ACHN (cell line): ENCODE results near the gene C17orf50.

Experiments used
- DNase-seq: peaks from one replicate; pipeline ENCODE4 v3.0.0-alpha.2; 2015
- in situ Hi-C: cut with HindIII; loops from 2 replicates; pipeline ENCODE4 v1.10.0; 2017; ENCODE audit warnings: low sequenced_read_pairs, low pct_ligation_motif_present, low pct_unique_long_range_greater_than_20kb

The C17orf50 gene

DNA sequence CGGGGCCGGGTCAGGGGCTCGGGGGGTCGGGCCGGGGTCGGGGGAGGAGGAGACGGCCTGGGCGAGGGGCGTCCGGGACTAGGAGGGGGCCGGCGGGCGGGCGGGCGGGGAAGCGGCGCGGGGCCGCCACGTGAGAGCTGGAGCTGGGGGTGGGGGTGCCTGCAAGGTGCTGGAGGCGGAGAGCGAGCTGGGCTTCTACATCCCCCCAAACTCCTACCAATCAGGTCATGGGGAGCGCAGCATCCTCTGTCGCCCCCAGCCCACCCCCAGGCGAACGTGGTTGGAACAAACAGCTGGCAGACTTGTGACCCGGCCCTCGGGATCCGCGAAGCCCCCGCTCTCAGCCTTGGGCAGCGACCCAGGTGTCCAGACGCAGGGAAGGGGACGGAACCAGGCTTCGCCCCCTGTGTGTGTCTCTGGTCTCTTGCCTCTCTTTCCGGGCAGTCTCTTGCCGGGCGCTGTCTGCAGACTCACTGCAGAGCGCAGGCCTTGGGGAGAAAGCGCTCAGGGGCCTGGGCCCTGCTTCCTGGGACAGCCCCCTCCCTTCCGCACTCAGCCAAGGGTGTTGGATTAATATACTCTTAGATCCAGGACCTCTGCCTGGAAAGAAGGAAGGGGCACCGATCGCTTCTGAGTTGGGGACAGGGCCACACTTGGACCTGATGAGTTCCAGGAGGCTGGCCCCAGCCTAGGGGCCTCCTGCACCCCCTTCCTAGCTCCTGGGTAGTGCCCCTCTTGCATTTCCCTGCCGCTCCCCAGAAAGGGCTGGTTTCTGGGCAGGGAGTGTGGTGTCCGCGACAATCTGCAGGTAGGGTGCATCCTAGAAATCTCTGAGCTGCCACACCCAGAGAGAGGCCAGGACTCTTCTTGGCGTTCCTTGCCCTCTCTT, 28.5 kb upstream of the C17orf50 start:
- no peak for DNase-seq
- in situ Hi-C loops: no loop called here

GRCh38 chr17:35732806-35733136, 27.9 kb upstream of the C17orf50 start:
- in situ Hi-C loops: no loop called here
- no peak for DNase-seq

- no peak for DNase-seq
- in situ Hi-C loops: no loop called here
Measured at GRCh38 chr17:35733366-35733765, 27.3 kb upstream of the C17orf50 start.

GRCh38 chr17:35734396-35734795, 26.3 kb upstream of the C17orf50 start:
- in situ Hi-C loops: no loop called here
- no peak for DNase-seq

DNA sequence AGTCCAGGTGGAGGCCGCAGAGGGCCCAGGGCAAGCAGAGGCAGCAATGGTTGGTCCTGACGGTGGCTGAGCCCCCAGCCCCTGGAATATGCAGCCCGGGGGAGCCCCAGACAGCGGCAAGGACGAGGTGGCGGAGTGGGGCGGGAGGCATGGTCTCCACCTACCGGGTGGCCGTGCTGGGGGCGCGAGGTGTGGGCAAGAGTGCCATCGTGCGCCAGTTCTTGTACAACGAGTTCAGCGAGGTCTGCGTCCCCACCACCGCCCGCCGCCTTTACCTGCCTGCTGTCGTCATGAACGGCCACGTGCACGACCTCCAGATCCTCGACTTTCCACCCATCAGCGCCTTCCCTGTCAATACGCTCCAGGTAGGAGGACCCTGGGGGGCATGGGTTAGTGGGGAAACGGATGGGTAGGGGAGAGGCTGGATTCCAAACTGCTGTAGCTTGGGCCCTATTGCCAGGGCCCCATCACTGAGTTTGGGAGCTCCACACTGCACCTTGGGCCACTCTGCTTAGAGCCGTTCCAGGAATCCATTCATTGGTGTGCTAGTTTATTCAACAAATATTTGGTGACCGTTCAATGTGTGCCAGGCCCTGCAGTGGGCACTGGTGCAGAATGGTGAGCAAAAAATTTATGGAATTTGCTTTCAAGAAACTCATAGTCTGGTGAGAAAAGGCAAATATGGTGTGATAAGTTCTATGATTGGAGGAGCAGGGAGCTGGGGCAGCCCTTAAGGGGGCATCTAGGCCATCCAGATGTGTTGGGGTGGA, 25.5 kb upstream of the C17orf50 start:
- in situ Hi-C loops: no loop called here
- no peak for DNase-seq

DNA sequence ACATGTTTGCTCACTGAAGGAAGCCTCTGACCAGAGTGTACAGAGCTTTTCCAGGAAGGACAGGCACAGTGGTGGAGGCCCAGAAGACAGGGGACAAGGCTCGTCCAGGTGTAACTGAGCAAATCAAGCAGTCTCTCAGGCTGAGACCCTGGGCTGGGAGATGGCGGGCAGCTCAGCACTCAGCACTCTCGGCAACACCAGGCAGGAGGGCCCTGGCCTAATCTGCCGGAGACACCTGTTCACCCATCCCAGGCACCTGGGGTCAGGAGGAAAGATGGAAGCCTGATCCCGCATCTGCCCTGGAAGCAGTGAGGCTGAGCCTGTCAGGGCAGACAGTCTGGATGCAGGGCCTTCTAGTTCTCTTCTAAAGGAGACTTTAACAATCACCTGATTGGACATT, 24.5 kb upstream of the C17orf50 start:
- in situ Hi-C loops: no loop called here
- no peak for DNase-seq

- in situ Hi-C loops: no loop called here
Measured at GRCh38 chr17:35738519-35739133, 22.1 kb upstream of the C17orf50 start.

GRCh38 chr17:35740216-35740615, 20.5 kb upstream of the C17orf50 start:
- in situ Hi-C loops: no loop called here
- DNase-seq: no peak

More at GRCh38 chr17:35738519-35739133, 22.1 kb upstream of the C17orf50 start:
- no peak for DNase-seq

- DNase-seq: no peak
- in situ Hi-C loops: no loop called here
Measured at GRCh38 chr17:35740997-35741931, 19.4 kb upstream of the C17orf50 start.

GRCh38 chr17:35742496-35742895, 18.2 kb upstream of the C17orf50 start:
- in situ Hi-C loops: no loop called here
- no peak for DNase-seq

GRCh38 chr17:35742896-35743477, 17.7 kb upstream of the C17orf50 start:
- DNase-seq: no peak
- in situ Hi-C loops: no loop called here

DNA sequence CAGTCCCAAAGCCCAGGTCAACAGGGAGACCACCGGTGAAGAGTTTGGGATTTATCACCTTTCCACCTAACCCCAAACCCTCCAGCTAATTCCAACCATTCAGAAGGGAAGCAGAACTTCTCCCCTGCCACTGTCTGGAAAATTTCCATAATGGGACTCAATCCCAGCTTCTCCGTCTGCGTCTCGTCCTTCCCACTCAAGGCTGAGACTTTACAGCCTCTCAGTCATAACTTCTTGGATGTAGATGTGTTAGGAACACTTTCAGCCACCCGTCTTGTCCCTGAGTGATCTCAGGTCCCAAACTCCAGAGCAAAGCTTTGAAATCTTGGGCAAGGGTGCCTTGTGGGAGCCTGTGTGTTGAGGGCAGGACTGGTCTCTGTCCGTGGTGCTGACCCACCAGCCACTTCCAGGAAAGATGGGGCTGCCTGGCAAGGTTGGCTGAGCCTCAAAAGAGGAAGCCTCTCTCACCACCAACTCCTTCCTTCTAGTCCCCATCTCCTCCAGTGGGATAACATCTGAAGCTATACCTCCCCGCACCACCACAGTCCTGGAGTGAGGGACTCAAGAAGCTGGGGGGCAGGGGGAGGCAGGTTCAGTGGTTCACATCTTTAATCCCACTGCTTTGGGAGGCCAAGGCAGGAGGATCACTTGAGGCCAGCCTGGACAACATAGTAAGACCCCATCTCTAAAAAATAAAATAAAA, 16.9 kb upstream of the C17orf50 start:
- in situ Hi-C loops: no loop called here
- DNase-seq: peak; percentile 54

DNA sequence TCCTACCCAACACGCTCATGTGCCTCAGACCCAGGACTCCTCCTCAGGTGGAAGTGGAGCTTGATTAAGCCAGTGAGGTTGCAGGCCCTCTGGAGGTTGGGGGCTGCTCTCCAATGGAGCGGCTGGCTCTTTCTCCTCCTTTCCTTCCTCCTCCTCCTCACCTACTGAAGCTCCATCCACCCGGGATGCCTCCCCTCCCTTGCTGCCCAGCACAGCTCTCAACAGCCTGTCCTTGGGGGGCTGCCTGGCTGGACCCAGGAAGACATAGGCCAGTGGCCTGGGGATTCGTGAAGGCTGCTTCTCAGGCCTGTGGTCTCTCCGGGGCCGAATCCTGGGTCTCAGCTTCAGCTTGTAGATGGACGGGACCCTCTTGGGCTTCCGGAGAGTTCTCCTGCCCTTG, 15.9 kb upstream of the C17orf50 start:
- in situ Hi-C loops: no loop called here
- DNase-seq: no peak

DNA sequence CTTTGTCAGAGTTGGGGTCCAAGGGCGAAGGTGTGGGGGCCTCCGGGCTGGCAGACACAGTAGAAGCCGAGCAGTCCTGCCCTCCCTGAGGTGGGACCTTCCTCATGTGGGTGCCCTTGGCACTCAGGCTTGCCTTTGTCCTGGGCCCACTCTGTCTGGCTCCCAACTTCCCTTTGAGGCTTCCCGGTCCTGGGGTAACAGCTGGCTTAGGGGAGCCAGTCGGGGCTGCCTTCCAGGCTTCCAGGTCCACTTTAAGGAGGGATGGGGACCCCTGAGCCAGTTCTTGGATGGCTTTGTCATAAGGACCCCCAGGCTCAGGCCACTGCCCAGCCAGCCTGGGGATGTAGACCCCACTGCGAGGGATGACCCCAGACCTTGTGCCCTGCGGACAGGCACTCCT, 15.4 kb upstream of the C17orf50 start:
- in situ Hi-C loops: no loop called here
- no peak for DNase-seq

DNA sequence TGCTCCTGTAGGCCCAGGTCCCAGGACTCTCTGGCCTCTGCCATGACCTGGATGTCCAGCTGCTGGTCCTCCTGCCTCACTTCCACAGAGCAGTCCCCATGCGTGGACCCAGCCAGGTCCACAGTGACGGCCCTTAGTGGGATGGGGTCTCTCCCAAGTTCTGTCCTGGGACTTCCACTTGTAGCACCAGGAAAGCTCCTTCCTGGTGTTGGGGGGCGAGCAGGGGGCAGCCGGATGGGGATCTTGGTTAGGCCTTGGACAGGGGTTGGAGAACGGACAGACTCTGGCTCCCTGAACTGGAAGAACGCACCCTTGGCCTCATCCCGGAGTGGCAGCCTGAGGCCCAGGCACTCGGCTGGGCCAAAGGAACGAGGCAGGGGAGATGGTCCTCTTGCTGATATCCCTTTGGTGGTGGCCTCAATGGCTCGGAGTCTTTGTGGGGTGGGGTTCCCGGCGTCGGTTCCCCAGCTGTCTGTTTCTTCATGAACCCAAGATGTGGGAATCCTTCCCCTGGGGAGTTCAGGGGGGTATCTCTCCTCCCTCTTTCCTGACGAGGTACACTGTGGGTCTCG, 14.9 kb upstream of the C17orf50 start:
- in situ Hi-C loops: no loop called here
- no peak for DNase-seq

DNA sequence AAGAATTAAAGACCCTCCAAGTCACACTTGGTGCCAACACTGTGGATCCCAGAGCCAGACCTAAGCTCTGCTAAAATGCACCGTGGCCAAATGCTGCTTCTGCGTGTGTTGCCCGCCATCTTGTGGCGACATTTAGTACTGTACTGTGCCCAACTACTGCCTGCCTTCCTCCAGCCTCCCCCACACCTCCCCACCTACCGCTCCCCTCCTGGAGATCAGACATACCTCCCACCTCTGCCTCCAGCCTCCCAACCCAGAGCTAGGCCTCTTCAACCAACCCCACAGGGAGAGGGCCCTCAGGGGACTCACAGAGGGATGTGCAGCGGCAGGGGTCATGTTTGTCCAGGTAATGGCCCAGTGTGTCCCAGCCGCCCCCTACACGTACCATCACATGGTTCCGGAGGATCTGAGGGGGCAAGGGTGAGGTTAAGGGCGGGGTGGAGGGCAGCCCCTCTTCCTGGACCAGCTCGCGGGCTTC, 13.1 kb upstream of the C17orf50 start:
- DNase-seq: peak; percentile 81
- in situ Hi-C loops: no loop called here

DNA sequence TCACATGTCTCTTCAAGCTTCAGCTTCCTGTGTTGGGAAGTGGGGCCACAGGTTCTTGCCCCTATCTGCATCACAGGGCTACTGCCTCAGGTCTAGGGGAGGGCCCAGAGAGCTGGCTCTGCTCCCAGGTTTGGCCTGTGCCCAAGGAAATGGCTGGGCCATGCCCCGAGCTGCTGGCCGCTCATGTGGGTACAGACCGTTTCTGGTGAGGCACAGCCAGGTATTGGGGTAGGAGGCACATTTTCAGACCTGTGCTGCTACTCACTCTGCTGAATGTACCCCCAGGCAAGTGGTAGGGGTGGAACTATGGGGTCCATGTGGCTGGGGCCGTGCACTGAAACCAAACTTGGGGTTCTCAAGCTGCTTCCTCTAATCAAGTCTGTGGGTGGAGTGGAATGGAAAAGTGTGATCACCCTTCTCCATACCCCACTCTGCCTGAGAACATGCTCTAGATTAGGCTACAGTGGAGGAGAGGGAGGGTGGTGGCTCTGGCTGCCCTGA, 12.3 kb upstream of the C17orf50 start:
- DNase-seq: peak; percentile 43
- in situ Hi-C loops: no loop called here
